Globus pallidus (tissue), 1 donor: ENCODE results near the gene SSR1.
"Not testable (repeated sequence)": the region's sequence is repeated elsewhere in the genome, so short reads cannot be mapped to it uniquely, and the experiment has no call there.

Experiments used
- DNase-seq: peaks from one replicate; pipeline ENCODE4 v3.0.0-alpha.2; 2015; ENCODE audit warnings: low spot score

The SSR1 gene

GRCh38 chr6:7312616-7313504 lies at the start of gene SSR1:
TSS of gene SSR1 (minus strand) at chr6:7313199. CDS start at chr6:7313120, 79 bp downstream.
- peak; percentile 97 for DNase-seq

- DNase-seq, result not testable (repeated sequence)
Measured at GRCh38 chr6:7351916-7352315, 38.9 kb upstream of the SSR1 start.

- not testable (repeated sequence) for DNase-seq
Measured at GRCh38 chr6:7350591-7350990, 37.6 kb upstream of the SSR1 start.

DNA sequence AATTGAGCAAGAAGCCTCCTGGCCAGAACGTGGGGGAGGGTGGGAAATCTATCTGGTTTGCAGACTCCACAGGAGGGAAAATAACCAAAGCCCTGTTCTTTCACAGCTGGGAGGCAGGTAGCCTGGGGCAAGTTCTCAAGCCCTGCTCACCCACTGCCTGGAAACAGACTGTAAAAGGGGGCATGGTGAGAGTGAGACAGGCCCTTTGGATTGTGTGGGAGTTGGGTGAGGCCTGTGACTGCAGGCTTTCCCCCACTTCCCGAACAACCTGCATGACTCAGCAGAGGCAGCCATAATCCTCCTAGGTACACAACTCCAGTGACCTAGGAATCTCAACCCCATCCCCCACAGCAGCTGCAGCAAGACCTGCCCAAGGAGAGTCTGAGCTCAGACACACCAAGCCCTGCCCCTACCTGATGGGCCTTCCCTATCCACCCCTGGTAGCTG lies 34.6 kb upstream of the SSR1 start:
- DNase-seq, result not testable (repeated sequence)

DNA sequence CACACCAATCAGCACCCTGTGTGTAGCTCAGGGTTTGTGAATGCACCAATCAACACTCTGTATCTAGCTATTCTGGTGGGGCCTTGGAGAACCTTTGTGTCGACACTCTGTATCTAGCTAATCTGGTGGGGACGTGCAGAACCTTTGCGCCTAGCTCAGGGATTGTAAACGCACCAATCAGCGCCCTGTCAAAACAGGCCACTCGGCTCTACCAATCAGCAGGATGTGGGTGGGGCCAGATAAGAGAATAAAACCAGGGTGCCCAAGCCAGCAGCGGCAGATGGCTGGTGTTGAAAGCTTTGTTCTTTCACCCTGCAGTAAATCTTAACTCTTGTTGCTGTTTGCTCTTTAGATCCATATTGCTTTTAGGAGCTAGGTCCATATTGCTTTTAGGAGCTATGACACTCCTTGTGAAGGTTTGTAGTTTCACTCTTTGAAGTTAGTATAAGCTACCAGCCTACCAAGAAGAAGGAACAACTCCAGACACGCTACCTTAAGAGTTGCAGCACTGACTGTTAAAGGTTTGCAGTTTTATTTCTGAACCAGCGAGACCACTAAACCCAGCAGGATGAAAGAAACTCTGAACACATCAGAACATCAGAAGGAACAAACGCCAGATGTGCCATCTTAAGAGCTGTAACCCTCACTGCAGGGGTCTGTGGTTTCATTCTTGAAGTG lies 31.9 kb upstream of the SSR1 start:
- DNase-seq, result not testable (repeated sequence)

GRCh38 chr6:7343546-7344475 lies 30.8 kb upstream of the SSR1 start:
- DNase-seq, result no peak

DNA sequence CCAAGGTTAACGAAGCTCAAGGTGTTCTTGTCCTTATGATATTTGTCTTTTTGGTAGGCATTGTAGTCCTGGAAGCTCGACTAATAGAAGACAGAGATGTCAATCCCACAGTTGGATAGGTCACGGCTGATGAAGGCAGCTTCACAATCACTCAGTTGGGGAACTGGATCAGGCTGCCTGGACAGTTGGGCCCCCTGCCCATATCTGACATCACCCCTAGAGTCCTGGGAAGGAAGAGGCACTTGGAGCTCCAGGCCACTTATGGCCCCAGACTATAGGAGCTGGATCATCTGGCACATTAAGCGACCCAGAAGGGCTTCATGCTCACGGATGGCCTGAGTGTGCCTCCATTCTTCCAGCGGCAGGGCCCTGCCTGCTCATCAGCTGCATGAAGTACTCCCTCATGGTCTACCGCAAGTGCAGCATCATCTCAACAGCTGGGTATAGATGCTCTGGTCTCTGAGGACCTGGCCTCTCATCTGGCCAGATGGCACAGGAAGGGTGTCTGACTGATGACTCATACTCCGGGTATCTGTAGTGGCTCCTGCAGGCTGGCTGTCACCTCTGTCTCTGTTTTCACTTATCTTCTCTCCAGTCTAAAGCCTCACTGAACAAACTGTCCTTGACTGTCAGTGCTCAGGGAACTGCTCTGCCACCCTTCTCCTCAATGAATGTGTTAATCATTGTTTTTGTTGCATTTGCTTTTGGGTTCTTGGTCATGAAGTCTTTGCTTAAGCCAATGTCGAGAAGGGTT lies 29.2 kb upstream of the SSR1 start:
- no peak for DNase-seq

GRCh38 chr6:7341271-7341670 lies 28.3 kb upstream of the SSR1 start:
- DNase-seq, result no peak

DNA sequence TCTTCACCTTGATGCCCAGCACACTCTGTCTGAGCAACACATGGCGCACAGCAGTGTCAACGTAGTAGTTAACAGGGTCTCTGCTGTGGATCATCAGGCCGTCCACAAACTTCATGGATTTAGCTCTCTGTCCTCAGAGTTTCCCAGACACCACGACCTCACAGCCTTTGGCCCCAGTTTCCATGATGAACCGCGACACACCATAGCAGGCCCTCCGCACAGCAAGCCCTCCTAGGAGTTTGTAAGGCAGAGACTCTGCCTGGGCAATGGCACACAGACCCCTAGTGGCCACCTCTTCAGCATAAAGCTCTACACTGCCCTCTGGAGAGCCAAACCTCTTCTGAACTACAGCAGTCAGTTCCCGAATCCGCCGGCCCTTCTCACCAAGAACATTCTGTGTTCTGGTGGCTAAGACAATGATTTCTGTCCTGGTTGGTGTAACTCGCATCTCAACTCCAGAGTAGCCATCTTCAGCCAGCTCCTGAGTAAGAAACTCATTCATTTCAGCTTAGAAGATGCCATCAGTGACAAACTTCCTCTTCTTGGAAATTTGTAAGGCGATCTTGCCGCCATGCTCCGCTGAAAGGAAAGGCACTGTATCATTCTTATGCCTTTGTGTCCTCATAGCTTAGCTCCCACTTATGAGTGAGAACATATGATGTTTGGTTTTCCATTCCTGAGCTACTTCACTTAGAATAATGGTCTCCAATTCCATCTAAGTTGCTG lies 26.2 kb upstream of the SSR1 start:
- peak; percentile 12 for DNase-seq

DNA sequence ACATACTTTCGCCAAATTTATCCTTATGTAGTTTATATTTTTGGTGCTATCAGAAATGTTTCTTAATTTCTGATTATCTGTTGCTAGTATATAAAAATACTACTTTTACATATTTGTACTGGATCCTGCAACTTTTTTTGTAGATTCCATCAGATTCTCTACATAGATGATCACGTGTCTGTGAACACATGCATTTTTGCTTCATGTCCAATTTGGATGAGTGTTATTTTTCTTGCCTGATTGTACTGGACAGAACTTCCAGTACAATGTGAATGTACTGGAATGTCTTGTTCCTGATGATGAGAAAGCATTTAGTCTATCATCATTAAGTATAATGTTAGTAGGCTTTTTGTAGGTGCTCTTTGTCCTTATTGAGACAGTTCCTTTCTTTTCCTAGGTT lies 25.0 kb upstream of the SSR1 start:
- no peak for DNase-seq

DNA sequence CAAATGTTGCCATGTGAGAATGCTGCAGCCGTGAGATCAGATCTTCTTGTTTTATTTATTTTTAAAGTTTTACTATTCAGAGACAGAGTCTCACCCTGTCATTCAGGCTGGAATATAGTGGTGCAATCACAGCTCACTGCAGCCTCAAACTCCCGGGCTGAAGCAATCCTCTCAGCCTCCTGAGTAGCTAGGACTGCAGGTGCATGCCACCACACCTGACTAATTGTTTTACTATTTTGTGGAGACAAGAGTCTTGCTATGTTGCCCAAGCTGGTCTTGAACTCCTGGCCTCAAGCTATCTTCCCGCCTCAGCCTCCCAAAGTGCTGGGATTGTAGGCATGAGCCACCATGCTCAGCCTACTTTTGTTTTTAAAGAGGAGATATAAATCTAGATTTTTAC lies 22.5 kb upstream of the SSR1 start:
- no peak for DNase-seq

DNA sequence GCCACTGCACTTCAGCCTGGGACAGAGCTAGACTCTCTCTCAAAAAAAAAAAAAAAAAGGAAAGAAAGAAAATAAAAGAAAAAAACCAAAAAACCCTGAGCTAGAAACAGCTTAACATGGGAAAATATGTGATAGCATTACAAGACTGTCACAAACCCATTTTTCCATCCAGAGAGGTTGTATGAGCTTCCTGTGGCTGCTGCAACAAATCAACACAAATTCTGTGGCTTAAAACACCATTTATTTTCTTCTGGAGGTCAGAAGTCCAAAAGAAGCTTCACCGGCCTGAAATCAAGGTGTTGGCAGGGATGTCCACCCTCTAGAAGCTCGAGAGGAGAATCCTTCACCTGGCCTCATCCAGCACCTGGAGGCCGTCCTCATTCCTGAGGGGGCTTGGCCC lies 21.7 kb upstream of the SSR1 start:
- DNase-seq, result no peak

- peak; percentile 3 for DNase-seq
Measured at GRCh38 chr6:7332090-7332745, 19.2 kb upstream of the SSR1 start.

GRCh38 chr6:7331452-7331851 lies 18.5 kb upstream of the SSR1 start:
- no peak for DNase-seq

DNA sequence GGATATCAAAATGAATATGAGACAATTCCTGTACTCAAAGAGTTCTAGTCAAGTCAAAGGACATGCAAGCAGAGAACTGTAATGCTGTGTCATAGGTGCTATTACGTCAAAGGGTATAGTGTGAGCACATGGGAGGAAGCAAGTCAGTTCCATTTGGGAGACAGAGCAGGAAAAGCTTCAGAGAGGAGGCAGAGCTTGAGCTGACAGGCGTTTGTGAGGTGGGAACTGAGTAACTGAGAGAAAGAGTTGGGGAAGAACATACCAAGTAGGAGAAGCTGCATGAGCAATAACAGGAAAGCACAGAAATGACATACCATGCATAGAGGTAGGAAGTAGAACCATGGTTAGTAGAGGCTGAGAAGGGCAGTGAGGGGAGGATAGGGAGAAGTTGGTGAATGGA lies 15.2 kb upstream of the SSR1 start:
- DNase-seq, result no peak

DNA sequence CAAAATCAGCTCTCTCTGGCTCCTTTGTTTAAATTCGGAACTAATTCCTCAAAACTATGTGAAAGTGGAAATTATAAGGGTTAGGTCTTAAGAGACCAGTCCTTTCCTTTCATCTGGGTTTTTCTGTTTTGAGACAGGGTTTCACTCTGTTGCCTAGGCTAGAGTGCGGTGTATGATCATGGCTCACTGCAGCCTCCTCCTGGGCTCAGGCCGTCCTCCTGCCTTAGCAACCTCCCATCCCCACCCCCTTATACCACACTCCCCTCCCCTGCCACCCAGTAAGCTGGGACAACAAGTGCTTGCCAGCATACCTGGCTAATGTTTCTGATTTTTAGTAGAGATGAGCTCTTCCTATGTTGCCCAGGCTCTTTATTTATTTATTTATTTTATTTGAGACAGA lies 12.8 kb upstream of the SSR1 start:
- DNase-seq, result no peak

- DNase-seq, result peak; percentile 69
Measured at GRCh38 chr6:7324520-7324919, 11.5 kb upstream of the SSR1 start.

DNA sequence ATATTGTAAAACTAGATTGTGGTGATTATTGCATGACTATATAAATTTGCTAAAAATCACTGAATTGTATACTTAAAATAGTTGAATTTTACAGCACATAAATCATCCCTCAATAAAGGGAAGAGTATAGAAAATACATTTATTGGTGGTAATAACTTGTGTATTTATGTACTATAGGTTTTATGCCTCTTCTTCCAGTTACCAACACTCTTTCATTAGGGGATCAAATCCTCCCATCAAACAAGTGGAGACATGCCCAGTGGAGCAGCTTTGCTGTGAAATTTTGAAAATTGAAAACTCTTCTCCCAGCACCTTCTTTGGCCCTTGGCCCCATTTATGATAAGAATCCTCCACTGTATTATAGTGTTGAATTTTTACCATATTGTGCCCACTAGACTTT lies 10.1 kb upstream of the SSR1 start:
- no peak for DNase-seq

- DNase-seq, result not testable (repeated sequence)
Measured at GRCh38 chr6:7321866-7322265, 8.9 kb upstream of the SSR1 start.

- DNase-seq, result not testable (repeated sequence)
Measured at GRCh38 chr6:7319406-7319805, 6.4 kb upstream of the SSR1 start.
